GM12891 (cell line): ENCODE measurements around the gene ZCCHC24.

Source experiments
- PAX5 ChIP-seq: IDR thresholded peaks from 2 replicates; pipeline ENCODE4 v1.6.1; 2011; ENCODE audit warnings: low read length, moderate library complexity, mild to moderate bottlenecking; ENCODE audit not compliant: insufficient read depth, severe bottlenecking
- POLR2A ChIP-seq: IDR thresholded peaks from 2 replicates; pipeline ENCODE4 v1.6.1; 2011; ENCODE audit warnings: low read depth, low read length, control low read depth
- POLR2AphosphoS5 ChIP-seq: IDR thresholded peaks from 2 replicates; pipeline ENCODE4 v1.6.1; 2011; ENCODE audit warnings: low read depth, low read length, control low read depth
- POU2F2 ChIP-seq: IDR thresholded peaks from 2 replicates; pipeline ENCODE4 v1.6.1; 2011; ENCODE audit warnings: low read depth, mild to moderate bottlenecking, control low read depth, low read length, moderate library complexity
- SPI1 ChIP-seq: IDR thresholded peaks from 2 replicates; pipeline ENCODE4 v1.6.1; 2011; ENCODE audit warnings: low read depth, low read length, control low read depth
- TAF1 ChIP-seq: IDR thresholded peaks from 2 replicates; pipeline ENCODE4 v1.6.1; 2011; ENCODE audit warnings: low read depth, low read length, control low read depth

DNA sequence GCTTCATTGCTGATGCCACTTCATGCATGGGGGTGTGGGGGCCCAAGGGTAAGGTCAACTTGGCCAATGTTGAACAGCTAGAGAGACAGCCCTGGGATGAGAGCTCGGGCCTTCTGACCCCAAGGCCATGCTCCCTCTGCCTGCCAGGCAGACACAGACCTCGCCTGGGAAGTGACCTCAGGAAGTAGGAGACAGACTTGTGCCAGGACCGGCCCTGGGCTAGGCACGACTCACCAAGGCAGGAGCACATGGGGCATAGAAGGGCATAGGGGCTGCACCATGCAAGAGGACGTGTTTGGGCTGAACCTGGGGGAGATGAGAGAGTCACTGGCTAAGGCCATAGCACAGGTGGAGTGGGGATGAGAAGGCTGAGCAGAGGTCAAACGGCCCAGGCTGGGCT is 27.1 kb downstream of the ZCCHC24 start:
- TF ChIP-seq POLR2A (no peak), POLR2AphosphoS5 (no peak), SPI1 (no peak), TAF1 (no peak), PAX5 (no peak), POU2F2 (no peak)
